DND-41 (cell line): Measurements from ENCODE around the gene PDZK1.
"Not testable (repeated sequence)": the region's sequence is repeated elsewhere in the genome, so short reads cannot be mapped to it uniquely, and the experiment has no call there.

ENCODE experiments used
- CTCF ChIP-seq: IDR thresholded peaks from 2 replicates; pipeline ENCODE4 v1.5.1; 2012; ENCODE audit warnings: borderline replicate concordance, low read length, moderate library complexity, mild to moderate bottlenecking; ENCODE audit not compliant: poor library complexity, severe bottlenecking; ENCODE audit errors: extremely low read depth
- EZH2 ChIP-seq: IDR thresholded peaks from 3 replicates; pipeline ENCODE4 v1.6.1; 2012; ENCODE audit warnings: borderline replicate concordance, low read depth, mild to moderate bottlenecking, moderate library complexity, low read length, inconsistent platforms; ENCODE audit not compliant: severe bottlenecking

- not testable (repeated sequence) for TF ChIP-seq CTCF, EZH2
Observed at GRCh38 chr1:145673217-145673616, 34.0 kb downstream of the PDZK1 start.
